Activated gamma-delta T cell treated with anti-CD3 and anti-CD28 coated beads, Interleukin-2, amount 50 U/mL, for 16 hours (primary cell): ENCODE results near the gene SLX9.

Source experiments
- DNase-seq: peaks from one replicate; pipeline ENCODE4 v3.0.0-alpha.2; 2020; ENCODE audit warnings: low read depth

The SLX9 gene

DNA sequence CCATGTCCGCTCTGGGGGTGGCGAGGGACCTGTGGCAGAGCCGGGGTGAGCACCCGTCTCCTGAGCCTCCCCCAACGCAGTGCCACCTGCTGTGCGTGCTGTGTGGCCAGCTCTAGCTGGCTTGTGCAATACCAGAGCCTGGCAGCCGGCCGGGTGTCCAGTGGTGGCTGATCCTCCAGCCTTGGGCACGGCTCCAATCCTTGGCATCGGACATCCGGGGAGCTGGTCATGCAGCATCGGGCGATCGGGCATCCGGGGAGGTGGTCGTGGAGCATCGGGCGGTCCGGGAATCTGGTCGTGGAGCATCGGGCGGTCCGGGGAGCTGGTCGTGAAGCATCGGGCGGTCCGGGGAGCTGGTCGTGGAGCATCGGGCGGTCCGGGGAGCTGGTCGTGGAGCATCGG lies 8.1 kb downstream of the SLX9 start:
- no peak for DNase-seq

DNA sequence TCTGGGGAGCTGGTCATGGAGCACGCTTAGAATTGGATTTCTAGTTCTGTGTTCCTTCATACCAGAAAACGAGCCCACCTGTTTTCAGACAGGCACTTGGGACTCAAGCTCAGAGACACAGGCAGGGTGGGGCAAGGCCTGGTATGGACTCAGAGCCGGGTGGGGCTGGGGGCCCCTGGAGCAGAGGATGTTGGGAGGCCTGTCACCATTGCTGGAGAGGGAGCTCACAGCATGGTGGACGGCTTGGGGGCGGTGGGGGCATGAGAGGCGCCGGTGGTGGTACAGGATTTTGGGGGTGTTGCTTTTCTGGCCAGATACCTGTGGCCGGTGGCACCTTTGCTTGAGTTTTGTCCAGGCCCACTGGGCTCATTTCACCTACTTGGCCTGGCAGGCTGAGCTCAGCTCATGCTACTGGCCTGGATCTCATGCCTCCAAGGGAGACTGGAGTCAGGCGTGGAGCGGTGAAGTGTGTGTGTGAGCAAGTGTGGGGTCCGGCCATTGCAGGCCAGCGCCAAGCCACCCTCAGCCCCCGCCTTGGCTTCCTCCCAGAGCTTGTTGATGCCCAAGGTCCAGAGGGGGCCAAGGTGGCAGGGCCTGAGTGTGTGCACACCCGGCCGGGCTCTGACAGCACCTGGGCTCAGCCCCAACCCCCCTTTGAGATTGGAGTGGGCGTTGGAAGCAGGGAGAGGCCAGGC lies 8.7 kb downstream of the SLX9 start:
- no peak for DNase-seq

DNA sequence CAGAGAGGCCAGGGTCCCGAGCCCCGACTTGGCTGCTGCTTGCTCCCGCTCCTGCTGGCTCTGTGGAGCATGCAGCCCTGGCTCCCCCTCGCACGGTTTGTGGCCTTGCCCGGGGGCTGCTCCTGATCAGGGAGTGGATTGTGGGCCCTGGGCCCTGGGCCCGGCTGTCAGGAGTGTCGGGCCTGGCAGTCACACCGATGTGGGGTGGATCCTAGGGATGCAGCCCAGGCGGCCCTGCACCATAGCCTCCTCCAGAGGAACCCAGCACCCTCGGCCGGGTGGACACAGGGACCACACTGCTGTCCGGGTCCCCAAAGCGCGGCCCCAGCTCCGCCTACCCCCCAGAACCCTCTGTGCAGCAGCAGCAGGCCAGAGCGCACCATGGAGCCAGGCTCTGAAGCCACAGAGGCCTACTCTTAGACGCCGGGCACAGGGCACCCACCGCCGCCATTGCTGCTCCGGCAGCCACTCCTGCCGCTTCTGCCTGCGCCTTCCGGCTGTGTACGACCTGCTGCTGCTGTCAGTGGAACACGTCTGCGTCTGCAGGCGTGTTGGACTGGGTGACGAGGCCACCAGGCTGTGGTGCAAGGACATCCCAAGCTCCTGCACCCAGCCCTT lies 9.4 kb downstream of the SLX9 start:
- no peak for DNase-seq

DNA sequence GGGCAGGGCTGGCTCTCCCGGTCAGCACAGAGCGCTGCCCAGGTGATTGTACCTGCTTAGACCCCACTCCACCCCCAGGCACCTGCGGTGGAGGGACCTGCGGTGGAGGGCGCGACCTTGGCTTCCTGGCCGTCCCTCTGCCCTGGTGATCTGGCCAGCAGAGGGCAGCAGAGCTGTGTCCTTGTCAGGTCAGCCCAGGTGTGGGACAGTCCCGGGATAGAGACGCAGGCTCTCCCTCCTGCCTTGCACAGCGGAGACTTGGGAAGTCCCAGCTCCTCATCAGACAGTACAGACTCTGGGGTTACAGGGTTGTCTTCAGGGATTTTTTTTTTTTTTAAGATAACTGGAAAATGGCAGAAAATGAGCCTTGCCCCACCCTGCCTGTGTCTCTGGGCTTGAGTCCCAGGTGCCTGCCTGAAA lies 10.0 kb downstream of the SLX9 start:
- DNase-seq = peak; percentile 74

DNA sequence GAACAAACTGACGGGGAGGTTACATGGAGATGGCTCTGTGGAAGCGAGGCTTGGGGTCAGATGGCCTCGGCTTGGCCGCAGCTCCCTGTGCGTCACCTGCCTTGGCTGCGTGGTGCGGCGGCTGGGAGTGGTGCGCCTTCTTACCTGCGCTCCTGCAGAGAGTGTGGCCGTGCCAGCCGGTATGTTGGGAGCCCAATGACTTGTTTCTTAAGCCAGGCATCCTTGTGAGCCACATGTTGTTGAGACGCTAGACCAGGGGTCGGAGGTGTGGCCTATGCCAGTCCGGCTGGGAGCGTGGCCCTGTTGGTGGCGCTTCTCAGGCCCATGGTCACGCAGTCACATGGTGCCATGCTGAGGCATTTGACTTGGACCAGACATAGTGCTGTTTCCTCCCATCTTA lies 10.5 kb downstream of the SLX9 start:
- DNase-seq = no peak

DNA sequence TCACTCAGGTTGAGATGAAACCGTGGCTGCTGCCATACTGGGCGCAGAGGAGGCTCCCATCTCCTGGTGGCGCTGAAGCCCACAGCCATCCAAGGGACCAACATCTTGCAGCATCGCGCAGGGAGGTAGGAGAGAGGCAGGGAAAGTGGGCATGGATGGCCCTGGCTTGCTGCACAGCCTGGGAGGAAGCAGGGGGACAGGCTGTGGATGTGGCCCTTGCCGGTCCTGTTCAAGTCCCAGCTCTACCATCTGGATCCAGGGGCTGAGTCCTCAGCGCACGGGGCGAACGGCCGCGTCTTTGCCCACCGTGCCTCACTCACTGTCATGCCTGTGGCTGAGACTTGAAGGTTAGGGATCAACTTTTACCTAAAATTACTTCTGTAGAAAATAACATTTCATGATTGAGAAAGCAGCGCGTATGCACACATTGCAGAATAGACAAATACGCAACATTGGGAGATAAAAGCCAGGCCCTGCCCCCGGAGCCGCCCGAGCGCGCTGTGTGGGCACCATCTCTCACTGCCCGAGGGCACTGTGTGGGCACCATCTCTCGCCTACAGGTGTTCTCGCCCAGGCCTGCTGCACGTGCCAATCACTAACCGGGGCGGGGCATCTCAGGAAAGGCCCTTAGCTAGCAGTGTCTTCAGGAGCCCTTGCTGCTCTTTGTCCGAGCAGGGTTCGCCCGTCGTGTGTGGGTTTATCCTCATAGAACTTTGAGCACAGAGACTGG lies 11.5 kb downstream of the SLX9 start:
- no peak for DNase-seq

DNA sequence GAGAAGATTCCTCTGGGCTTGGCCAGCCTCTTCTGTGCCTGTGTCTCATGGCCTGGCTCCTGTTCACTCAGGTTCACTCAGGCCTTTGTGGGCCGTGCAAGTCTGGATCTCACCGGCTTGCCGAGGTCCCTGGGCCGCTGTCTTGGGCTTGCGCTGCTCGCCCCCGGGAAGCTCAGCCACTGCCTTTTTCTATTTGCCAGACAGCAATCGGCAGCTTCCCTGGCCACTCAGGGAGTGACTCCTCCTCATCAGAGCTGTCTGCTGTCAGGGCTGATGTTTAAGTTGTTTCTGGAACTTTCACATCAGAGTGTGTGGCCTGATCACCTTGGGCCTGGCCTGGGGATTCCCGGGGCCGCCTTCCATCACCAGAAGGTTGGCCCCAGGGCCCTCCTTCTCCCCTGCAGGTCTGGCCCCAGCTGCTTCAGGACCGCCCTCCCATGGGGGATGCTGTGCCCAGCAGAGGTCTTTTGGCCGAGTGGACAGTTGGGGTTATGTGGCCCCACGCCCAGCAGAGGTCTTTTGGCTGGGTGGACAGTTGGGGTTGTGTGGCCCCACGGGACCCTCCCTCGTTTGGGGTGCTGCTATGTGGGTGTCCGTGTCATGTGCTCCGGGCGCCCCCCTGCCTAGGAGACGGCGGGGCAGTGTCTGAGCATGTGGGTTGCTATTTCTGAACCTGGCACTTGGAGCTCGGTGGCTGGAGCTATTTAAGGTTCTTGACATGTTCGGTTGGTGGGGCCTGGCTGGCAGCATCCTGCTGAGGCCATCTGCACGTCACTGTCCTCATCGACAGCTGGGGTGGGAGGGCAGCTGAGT lies 12.5 kb downstream of the SLX9 start:
- DNase-seq = no peak

DNA sequence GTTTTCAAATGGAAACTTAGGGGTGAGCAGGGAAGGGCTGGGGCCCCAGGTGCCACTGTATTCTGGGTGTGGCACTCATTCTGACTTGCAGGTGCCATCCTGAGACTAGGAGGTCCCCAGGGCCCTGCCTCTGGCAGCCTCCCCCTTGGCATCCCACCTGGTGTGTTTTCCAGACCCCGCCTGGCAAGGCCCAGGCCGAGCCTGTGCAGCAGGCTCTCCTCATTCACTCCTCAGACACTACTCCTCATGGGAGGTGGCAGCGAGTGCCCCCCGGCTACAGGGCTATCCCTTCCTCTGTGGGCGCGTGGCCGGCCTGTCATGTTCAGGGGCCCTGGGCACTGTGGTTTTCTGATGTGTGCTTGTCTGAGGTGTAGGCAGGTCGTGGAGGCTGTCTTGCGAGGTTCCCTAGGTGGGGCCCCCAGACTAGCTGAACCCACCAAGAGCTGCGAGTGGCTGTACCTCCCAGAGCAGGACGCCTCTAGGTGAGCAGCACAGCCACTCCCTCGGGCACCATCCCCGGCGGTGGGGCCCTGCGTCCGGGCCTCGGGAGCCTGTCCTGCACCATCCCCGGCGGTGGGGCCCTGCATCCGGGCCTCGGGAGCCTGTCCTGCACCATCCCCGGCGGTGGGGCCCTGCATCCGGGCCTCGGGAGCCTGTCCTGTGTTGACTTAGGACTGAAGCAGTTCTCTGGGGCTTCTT lies 13.2 kb downstream of the SLX9 start:
- no peak for DNase-seq

DNA sequence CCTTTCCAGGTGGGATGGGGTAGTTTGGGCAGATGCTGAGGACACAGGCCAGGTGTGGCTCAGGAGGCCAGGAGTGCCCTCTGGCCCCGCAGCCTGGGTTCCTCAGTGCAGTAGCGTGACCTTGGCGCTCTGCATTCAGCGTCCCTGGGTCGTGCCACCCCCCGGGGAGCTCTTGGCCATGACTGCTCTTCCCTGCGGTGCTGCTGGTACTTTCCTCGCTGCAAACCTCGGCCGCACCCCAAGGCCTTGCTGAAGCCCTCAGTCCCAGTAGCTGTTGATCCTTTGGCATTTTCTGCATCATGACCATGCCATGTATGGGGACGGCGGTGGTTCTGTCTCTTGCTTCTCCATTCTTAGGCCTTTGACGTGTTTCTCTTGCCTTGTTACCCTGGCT lies 13.8 kb downstream of the SLX9 start:
- DNase-seq = no peak

DNA sequence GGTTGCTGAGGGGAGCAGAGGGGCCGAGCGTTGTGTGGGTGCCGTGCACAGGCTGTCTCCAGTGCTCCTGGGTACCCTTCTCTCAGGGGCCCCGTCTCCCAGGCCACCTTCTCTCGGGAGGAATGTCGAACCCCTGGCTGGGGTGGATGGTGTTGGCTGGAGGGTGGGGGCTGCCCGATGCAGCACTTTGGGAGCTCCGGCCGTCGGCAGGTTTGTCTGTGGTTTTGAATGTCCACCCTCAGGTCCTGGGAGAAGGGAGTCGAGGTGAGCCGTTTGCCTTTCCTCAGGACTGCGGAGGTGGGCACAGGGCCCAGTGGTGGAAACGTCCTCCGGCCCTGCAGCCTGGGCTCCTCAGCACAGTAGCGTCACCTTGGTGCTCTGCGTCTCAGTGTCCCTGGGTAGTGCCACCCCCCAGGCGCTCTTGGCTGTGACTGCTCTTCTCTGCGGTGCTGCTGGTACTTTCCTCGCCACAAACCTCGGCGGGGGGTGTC lies 14.5 kb downstream of the SLX9 start:
- DNase-seq = no peak

DNA sequence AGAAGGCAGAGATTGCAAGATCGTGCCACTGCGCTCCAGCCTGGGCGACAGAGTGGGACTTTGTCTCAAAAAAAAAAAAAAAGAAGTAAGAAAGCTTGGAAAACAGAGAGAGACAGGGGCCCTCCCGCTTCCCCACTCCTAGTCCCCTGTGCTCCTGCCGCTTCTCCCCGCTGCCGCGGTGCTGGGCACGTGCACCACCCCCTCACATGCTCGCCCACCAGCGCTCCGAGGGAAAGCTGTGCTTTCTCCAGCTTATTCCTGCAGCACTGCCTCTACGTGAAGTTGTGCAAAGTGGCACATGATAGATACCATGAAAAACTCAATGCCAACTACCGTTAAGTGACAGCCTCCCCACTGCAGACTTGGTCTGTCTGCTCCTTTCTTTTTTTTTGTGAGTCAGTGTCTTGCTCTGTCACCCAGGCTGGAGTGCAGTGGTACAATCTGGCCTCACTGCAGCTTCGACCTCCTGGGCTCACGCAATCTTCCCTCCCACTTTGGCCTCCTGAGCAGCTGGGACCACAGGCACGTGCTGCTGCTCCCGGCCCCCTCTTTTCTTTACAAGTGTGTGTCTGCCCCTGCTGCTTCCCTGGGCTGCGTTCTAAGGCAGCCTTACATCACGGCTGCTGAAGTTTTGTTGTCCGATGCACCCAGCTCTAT lies 15.4 kb downstream of the SLX9 start:
- no peak for DNase-seq

DNA sequence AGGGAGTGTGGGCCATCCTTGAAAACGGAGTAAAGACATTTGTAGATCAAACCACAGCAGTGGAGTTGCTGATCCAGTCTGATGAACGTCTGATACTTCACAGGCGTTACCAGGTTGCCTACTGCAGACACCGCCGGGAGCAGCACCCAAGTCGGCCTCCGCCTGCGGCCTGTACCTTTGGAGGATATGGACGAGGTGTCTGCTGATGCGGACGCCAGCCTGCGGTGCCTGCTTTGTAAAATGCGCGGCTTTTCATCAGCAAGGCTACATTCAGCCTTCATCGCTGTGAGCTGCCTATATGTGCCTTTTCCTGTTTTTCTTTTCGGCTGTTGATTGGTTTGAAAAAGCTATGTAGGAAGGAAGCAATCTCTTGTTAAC lies 16.0 kb downstream of the SLX9 start:
- DNase-seq = no peak

DNA sequence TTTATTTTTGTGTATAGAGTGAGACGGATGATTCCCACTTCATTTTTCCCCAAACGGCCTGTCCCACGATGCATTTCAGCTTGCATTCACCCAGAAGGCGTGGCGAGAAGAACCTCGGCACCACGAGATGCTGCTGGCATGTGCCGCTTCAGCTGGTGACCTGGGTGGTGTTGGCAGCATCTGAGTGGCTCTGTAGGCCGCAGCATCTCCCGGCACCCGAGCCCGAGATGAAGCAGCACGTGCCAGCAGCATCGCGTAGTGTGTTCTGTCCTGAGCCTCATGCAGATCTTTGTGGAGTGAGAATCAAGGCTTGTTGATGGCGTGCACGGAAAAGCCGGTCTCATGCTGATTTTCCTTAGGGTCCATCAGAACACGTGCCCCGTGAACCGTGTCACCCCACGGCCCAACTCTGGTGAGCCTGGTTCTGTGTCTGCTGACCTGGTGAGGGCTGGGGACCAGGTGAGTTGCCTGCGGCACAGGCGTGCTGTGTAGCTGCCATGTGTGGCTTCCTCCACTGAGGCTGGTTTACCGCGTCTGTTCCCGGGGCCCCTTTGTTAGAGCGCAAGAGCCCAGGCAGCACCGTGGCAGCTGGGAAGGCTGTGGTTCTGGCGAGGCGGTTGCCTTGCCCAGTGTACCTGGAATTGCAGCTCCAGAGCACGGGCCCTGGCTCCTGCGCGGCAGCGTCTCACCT lies 16.7 kb downstream of the SLX9 start:
- no peak for DNase-seq

DNA sequence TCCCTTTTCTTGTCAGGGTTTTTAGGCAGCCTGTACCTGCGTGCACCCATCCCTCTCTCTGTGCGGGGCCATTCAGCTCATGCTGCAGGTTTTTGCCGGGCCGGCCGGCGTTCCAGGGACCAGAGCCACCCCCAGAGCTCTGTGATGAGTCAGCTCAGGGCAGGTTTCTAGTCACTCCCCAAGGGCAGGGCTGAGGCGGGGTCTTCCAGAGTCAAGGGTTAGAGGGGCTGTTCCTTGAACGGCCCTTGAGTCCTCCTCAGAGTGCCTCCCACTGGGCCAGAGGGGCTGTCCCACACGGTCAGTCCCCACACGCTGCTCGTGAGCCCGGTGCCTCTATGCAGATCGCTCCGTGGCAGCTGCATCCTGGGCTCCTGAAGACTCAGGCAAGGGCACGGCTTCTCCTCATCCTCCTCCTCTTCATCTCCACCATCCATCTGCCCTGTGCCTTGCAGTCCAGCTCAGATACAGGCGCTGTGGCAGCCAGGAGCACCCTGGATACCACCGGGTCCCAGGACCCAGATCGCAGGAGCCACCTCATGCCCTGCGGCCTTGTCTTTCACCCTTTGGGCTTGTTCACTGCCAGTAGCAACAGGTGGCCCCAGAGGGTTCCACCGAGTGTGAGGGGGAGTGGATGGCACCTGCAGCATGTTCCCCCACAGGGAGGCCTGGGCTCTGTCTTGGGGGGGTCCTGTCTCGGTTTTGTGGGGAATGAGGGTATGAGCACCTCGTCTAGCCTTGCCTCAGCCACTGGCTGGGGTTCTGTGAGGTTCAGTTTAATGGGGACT lies 17.4 kb downstream of the SLX9 start:
- no peak for DNase-seq

DNA sequence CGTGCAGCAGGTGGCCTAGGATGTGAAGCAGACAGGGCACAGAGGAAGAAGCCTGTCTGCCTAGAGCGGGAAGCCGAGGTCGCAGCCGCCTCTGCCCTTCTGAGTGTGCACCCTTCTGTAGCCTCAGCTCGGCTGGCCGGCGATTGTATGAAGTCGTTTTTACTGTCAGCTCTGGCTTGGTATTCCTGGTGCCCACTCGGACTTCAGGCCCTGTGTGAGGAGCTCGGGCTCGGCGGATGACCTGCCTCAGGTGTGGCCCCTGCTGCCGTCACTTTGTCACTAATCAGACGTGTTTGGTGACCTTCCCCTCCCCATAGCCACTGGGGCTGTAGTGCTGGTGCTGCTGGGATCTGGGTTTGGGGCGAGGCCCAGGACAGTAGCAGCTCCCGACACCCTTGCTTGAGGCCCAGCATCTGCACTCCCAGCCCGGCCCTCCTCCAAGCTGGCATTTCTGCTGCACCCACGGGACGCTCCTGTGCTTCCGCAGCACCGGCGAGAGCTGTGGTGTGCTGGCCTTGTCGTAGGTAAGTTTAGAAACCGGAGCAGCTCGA lies 18.1 kb downstream of the SLX9 start:
- no peak for DNase-seq

DNA sequence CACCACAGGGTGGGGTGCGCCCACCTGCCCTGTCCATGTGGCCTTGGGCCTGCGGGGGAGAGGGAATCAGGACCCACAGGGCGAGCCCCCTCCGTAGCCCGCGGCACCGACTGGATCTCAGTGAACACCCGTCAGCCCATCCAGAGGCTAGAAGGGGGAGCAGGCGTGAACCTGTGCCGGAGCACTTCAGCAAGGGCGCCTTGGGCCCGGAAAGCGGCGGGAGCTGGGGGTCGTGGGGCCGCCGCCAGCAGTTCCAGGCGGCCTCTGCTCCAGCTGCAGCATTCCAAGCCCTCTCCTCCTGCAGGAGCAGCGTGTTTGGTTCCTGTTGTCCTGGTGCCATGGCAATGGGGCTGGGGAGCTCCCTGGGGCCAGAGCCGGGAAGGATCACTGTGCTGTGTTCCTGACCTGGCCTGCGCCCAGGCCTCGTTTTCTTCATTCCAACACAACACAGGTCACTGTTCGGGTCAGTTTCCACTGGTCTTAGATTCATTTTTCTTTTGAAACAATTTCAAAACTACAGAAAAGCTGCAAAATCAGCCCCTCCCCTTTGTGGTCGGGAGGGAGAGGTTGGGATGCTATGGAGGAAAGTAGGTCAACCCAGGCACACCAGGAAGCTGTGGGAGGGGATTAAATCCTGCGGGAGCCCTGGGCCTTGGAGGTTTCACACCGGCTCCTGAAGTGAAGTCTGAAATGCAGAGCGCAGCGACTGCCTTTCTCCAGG lies 18.8 kb downstream of the SLX9 start:
- DNase-seq = no peak

DNA sequence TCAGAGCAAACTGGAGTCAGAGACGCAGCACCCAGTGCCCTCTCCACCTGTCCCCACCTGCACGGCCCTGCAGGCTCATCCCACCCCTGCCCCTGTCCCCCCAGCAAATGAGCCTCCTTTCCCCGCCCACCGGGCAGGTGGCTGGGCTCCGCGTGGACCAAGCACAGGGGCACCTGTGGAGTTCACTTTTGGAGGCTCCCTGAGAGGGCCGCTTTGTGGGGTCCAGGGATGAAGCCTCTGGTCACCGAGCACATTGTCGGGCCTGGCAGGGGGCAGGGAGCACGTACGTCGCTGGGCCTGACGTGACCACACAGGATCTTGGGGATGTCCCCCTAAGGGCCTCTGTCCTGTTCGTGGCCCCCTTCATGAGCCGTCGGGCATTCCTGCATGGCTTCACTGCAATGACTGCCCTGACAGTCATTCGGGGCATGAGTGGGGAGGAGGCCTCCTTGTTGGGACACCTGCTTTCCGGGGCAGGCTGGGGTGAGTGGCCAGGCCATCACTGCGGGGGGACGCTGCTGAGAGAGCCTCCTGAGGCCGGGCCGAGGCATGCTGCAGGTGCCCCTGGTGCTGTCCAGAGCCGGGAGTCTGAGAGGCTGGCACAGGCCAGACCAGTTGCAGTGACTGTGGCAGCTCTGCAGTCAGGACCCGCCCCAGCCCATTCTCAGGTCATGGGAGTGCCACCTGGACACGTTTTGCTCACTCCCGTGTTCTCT lies 19.7 kb downstream of the SLX9 start:
- DNase-seq = no peak
